ENCODE results near the gene PRKCE.

DNA sequence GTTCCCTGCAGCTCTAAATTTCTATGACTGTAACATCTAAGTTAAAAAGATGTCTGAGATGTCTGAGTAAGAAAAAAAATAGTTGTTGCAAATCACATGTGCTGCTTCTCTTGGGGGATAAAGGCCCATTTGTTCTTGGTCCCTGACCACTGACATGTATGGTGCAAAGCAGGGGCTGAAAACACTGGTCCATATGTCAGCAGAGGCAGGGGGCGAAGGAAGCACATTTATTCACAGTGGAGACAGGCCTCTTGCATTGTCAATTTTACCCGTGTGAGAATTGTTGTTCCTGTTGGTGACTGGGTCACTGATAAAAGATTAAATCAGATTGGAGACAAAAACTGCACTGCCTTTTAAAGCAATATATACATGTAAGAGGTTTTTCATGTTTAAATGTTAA is 38.8 kb downstream of the PRKCE start:
- TF ChIP-seq, protein P1, sequence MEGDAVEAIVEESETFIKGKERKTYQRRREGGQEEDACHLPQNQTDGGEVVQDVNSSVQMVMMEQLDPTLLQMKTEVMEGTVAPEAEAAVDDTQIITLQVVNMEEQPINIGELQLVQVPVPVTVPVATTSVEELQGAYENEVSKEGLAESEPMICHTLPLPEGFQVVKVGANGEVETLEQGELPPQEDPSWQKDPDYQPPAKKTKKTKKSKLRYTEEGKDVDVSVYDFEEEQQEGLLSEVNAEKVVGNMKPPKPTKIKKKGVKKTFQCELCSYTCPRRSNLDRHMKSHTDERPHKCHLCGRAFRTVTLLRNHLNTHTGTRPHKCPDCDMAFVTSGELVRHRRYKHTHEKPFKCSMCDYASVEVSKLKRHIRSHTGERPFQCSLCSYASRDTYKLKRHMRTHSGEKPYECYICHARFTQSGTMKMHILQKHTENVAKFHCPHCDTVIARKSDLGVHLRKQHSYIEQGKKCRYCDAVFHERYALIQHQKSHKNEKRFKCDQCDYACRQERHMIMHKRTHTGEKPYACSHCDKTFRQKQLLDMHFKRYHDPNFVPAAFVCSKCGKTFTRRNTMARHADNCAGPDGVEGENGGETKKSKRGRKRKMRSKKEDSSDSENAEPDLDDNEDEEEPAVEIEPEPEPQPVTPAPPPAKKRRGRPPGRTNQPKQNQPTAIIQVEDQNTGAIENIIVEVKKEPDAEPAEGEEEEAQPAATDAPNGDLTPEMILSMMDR (IDR thresholded peaks at IDR 0.05), result no peak
- TF ChIP-seq POLR2A (IDR thresholded peaks at IDR 0.05), result no peak
